Measurements from ENCODE around the gene ATOH8.

DNA sequence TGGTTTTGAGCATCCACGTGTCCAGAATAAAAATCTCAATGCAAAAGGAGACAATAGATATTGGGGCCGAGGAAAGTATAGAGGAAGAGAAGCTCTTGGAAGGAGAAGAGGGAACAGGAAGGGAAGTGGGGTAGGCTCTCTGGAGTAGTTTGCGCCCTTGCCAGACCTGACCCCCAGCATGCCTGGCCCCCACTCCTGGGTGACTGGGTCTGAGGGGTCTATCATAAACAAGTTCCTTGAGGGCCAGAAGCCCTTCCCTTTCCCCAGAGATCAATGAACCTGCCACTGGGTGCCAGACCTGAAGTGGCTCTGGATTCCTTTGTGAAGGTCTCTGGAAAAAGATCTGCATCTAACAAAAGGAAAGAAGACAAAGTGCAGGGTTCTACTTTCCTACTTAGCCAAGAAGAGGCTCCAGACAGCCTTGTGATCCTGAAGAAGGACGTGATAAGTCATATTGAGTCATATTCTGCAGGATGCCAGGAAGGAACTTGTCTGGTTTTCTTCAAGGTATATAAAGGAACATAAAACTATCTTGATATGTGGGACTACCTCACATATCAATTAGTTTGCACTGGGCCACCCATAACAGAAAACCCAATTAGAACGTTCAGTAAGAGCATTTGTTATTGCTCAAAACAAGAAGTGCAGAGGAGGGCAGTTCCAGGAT, 18.7 kb upstream of the ATOH8 start:
- TF ChIP-seq, protein P1, sequence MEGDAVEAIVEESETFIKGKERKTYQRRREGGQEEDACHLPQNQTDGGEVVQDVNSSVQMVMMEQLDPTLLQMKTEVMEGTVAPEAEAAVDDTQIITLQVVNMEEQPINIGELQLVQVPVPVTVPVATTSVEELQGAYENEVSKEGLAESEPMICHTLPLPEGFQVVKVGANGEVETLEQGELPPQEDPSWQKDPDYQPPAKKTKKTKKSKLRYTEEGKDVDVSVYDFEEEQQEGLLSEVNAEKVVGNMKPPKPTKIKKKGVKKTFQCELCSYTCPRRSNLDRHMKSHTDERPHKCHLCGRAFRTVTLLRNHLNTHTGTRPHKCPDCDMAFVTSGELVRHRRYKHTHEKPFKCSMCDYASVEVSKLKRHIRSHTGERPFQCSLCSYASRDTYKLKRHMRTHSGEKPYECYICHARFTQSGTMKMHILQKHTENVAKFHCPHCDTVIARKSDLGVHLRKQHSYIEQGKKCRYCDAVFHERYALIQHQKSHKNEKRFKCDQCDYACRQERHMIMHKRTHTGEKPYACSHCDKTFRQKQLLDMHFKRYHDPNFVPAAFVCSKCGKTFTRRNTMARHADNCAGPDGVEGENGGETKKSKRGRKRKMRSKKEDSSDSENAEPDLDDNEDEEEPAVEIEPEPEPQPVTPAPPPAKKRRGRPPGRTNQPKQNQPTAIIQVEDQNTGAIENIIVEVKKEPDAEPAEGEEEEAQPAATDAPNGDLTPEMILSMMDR (IDR thresholded peaks at IDR 0.05), result no peak
- TF ChIP-seq POLR2A (IDR thresholded peaks at IDR 0.05), result no peak

Data from uterus (tissue), 2 donors.